K562 (cell line): Measurements from ENCODE around the gene HNRNPLL. TPM values are rescaled to one million over a fixed set of nuclear protein-coding genes. Genes with fewer than 3 reads are reported as not detected.

ENCODE experiments used
- BRF1 ChIP-seq: IDR thresholded peaks from 3 replicates; pipeline ENCODE4 v1.6.1; 2011; ENCODE audit warnings: borderline replicate concordance, mild to moderate bottlenecking; ENCODE audit not compliant: insufficient read length; ENCODE audit errors: extremely low read depth
- E2F3 ChIP-seq: fragments of 250-450 bp; sonication (Bioruptor Pico); IDR thresholded peaks from 2 replicates; pipeline ENCODE4 v1.4.0; 2020; ENCODE audit warnings: mild to moderate bottlenecking
- EP300 ChIP-seq: IDR thresholded peaks from 2 replicates; pipeline ENCODE4 v1.6.1; 2012; ENCODE audit warnings: low read length, improper control_type of control experiment
- FOXJ2 ChIP-seq: fragments of 200-800 bp; sonication (Bioruptor generic); IDR thresholded peaks from 2 replicates; pipeline ENCODE4 v1.6.1; 2016; ENCODE audit warnings: missing genetic modification characterization, missing compliant biosample characterization
- L3MBTL2 ChIP-seq: fragments of 450-650 bp; IDR thresholded peaks from 2 replicates; pipeline ENCODE4 v1.6.1; 2016; ENCODE audit warnings: mild to moderate bottlenecking, moderate library complexity
- MED1 ChIP-seq: sonication (generic); formaldehyde crosslinking; IDR thresholded peaks from 2 replicates; pipeline ENCODE4 v1.8.1; 2023; ENCODE audit warnings: missing genetic modification reagents, borderline replicate concordance
- PHF20 ChIP-seq: fragments of 450-650 bp; IDR thresholded peaks from 2 replicates; pipeline ENCODE4 v1.6.1; 2018; ENCODE audit not compliant: partially characterized antibody
- POLR2AphosphoS5 ChIP-seq: IDR thresholded peaks from 2 replicates; pipeline ENCODE4 v1.6.1; 2011; ENCODE audit warnings: mild to moderate bottlenecking, low read depth, low read length, moderate library complexity; ENCODE audit not compliant: control insufficient read depth, insufficient read depth
- SMARCA4 ChIP-seq: fragments of 450-650 bp; IDR thresholded peaks from 2 replicates; pipeline ENCODE4 v1.6.1; 2016
- SREBF2 ChIP-seq: sonication (generic); formaldehyde crosslinking; IDR thresholded peaks from 2 replicates; pipeline ENCODE4 v1.4.0; 2020; ENCODE audit warnings: mild to moderate bottlenecking, missing genetic modification reagents
- ZNF24 ChIP-seq: fragments of 450-650 bp; IDR thresholded peaks from 2 replicates; pipeline ENCODE4 v1.6.1; 2016
- ZNF274 ChIP-seq: IDR thresholded peaks from 2 replicates; pipeline ENCODE4 v1.6.1; 2011; ENCODE audit warnings: low read depth, mild to moderate bottlenecking, low read length, moderate library complexity, borderline replicate concordance
- polyA plus RNA-seq, 8 experiments: library from polyadenylated mRNA; depleted of rRNA in 4 of 8; stranded (reverse) in 5 of 8; unstranded in 3 of 8; fragments of >200 nt; fragmentation: Nextera tagmentation in 2 of 8; fragmentation: Illumina TruSeq in 1 of 8; extraction: Ambion mirVana in 2 of 8; extraction: Trizol in 1 of 8; gene quantifications; 2 replicates each; pipeline versions ENCODE4 v1.2.1 to v1.2.3, GENCODE V29; 2011 to 2014; ENCODE audit warnings: inconsistent platforms in 1 of 8, missing spikeins in 1 of 8
- total RNA-seq, 7 experiments: library from RNA; depleted of rRNA in 6 of 7; stranded (reverse); fragments of >200 nt in 6 of 7; fragmentation: Illumina TruSeq in 2 of 7; extraction: Trizol in 2 of 7; gene quantifications; 2 replicates each; pipeline versions ENCODE4 v1.2.1 to v1.2.3, GENCODE V29; 2011 to 2021; ENCODE audit warnings: low replicate concordance in 1 of 7
- TF ChIP-seq, protein P1 (sequence below): fragments of 450-650 bp; formaldehyde crosslinking; IDR thresholded peaks from 2 replicates; pipeline ENCODE4 v1.4.0; 2020; ENCODE audit warnings: mild to moderate bottlenecking
- TF ChIP-seq, protein P2 (sequence below): fragments of 450-650 bp; formaldehyde crosslinking; IDR thresholded peaks from 2 replicates; pipeline ENCODE4 v1.4.0; 2022; ENCODE audit warnings: missing genetic modification characterization
- TF ChIP-seq, protein P3 (sequence below): fragments of 450-650 bp; IDR thresholded peaks from 2 replicates; pipeline ENCODE4 v1.6.1; 2017; ENCODE audit warnings: antibody characterized with exemption, mild to moderate bottlenecking
- TF ChIP-seq, protein P4 (sequence below): fragments of 250-450 bp; sonication (Bioruptor Pico); IDR thresholded peaks from 2 replicates; pipeline ENCODE4 v1.8.0; 2021; ENCODE audit warnings: mild to moderate bottlenecking, moderate library complexity
- TF ChIP-seq, protein P5 (sequence below): sonication (generic); formaldehyde crosslinking; IDR thresholded peaks from 2 replicates; pipeline ENCODE4 v1.8.1; 2023; ENCODE audit warnings: mild to moderate bottlenecking, missing genetic modification reagents

The HNRNPLL gene
- total and polyA plus RNA-seq, 9 of the 15 experiments (the other 6 are each of a cell fraction or from before 2014, with no cell fraction given): 19.8 to 135 (median 57.8) TPM

DNA sequence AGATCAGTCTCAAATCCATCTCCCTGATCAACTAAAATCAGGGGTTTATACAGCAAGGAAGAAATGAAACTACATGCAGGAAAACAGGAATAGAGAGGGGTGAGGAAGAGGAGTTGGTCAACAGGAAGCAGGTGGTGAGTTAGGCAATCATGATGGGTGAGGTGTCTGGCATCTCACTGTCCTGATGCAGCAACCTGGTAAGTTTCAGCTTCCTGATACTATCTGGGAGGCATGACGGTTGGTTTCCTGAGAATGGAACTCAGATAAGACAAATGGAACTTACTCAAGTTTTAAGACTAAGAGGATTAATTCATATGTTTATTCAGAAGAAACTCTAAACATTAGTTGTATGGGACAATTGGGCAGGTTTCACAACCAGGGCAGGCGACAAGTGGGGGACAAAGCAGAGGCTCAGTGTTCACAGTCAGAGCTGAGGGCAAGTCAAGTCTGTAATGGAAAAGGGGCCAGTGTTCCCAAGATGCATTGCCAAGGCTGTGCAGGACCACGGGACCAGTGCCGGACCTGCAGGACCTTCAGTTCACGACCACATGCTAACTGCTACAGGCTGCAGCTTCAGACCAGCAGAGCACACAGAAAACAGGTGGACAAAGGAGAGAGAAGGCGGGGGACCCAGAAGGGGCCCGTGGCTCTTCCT, 45.5 kb upstream of the HNRNPLL start (continued):
- TF ChIP-seq, protein P1, sequence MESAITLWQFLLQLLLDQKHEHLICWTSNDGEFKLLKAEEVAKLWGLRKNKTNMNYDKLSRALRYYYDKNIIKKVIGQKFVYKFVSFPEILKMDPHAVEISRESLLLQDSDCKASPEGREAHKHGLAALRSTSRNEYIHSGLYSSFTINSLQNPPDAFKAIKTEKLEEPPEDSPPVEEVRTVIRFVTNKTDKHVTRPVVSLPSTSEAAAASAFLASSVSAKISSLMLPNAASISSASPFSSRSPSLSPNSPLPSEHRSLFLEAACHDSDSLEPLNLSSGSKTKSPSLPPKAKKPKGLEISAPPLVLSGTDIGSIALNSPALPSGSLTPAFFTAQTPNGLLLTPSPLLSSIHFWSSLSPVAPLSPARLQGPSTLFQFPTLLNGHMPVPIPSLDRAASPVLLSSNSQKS (CRISPR knock-in tag): no peak
- no peak for TF ChIP-seq BRF1
- TF ChIP-seq, protein P2, sequence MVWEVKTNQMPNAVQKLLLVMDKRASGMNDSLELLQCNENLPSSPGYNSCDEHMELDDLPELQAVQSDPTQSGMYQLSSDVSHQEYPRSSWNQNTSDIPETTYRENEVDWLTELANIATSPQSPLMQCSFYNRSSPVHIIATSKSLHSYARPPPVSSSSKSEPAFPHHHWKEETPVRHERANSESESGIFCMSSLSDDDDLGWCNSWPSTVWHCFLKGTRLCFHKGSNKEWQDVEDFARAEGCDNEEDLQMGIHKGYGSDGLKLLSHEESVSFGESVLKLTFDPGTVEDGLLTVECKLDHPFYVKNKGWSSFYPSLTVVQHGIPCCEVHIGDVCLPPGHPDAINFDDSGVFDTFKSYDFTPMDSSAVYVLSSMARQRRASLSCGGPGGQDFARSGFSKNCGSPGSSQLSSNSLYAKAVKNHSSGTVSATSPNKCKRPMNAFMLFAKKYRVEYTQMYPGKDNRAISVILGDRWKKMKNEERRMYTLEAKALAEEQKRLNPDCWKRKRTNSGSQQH (CRISPR knock-in tag): no peak
- TF ChIP-seq, protein P3, sequence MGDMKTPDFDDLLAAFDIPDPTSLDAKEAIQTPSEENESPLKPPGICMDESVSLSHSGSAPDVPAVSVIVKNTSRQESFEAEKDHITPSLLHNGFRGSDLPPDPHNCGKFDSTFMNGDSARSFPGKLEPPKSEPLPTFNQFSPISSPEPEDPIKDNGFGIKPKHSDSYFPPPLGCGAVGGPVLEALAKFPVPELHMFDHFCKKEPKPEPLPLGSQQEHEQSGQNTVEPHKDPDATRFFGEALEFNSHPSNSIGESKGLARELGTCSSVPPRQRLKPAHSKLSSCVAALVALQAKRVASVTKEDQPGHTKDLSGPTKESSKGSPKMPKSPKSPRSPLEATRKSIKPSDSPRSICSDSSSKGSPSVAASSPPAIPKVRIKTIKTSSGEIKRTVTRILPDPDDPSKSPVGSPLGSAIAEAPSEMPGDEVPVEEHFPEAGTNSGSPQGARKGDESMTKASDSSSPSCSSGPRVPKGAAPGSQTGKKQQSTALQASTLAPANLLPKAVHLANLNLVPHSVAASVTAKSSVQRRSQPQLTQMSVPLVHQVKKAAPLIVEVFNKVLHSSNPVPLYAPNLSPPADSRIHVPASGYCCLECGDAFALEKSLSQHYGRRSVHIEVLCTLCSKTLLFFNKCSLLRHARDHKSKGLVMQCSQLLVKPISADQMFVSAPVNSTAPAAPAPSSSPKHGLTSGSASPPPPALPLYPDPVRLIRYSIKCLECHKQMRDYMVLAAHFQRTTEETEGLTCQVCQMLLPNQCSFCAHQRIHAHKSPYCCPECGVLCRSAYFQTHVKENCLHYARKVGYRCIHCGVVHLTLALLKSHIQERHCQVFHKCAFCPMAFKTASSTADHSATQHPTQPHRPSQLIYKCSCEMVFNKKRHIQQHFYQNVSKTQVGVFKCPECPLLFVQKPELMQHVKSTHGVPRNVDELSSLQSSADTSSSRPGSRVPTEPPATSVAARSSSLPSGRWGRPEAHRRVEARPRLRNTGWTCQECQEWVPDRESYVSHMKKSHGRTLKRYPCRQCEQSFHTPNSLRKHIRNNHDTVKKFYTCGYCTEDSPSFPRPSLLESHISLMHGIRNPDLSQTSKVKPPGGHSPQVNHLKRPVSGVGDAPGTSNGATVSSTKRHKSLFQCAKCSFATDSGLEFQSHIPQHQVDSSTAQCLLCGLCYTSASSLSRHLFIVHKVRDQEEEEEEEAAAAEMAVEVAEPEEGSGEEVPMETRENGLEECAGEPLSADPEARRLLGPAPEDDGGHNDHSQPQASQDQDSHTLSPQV: peak; percentile 65; the same call in 1 of the 2 replicates
- 0 out of 2 replicates have a peak, but pooled peaks have one; percentile 48 for TF ChIP-seq ZNF24
- TF ChIP-seq EP300: peak; percentile 63
- TF ChIP-seq L3MBTL2: no peak; the same call in 1 of the 2 replicates
- TF ChIP-seq PHF20: no peak
- TF ChIP-seq MED1: no peak
- TF ChIP-seq SMARCA4: peak; percentile 25; the same call in 1 of the 2 replicates
- no peak for TF ChIP-seq POLR2AphosphoS5
- no peak for TF ChIP-seq SREBF2 (CRISPR knock-in tag)
- TF ChIP-seq, protein P4, sequence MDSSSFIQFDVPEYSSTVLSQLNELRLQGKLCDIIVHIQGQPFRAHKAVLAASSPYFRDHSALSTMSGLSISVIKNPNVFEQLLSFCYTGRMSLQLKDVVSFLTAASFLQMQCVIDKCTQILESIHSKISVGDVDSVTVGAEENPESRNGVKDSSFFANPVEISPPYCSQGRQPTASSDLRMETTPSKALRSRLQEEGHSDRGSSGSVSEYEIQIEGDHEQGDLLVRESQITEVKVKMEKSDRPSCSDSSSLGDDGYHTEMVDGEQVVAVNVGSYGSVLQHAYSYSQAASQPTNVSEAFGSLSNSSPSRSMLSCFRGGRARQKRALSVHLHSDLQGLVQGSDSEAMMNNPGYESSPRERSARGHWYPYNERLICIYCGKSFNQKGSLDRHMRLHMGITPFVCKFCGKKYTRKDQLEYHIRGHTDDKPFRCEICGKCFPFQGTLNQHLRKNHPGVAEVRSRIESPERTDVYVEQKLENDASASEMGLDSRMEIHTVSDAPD (CRISPR knock-in tag): no peak
- no peak for TF ChIP-seq E2F3
- no peak for TF ChIP-seq FOXJ2 (tag)
- TF ChIP-seq, protein P5, sequence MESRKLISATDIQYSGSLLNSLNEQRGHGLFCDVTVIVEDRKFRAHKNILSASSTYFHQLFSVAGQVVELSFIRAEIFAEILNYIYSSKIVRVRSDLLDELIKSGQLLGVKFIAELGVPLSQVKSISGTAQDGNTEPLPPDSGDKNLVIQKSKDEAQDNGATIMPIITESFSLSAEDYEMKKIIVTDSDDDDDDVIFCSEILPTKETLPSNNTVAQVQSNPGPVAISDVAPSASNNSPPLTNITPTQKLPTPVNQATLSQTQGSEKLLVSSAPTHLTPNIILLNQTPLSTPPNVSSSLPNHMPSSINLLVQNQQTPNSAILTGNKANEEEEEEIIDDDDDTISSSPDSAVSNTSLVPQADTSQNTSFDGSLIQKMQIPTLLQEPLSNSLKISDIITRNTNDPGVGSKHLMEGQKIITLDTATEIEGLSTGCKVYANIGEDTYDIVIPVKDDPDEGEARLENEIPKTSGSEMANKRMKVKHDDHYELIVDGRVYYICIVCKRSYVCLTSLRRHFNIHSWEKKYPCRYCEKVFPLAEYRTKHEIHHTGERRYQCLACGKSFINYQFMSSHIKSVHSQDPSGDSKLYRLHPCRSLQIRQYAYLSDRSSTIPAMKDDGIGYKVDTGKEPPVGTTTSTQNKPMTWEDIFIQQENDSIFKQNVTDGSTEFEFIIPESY (CRISPR knock-in tag): no peak
- no peak for TF ChIP-seq ZNF274
